ENCODE measurements around the gene SPART.

- TF ChIP-seq CTCF (IDR thresholded peaks at IDR 0.05; ENCODE audit: poor library complexity, severe bottlenecking) = no peak
- TF ChIP-seq EZH2 (IDR thresholded peaks at IDR 0.05; ENCODE audit: borderline replicate concordance, insufficient read depth, low read length, poor library complexity, severe bottlenecking) = no peak
- TF ChIP-seq SMC3 (conservative IDR thresholded peaks at IDR 0.05; ENCODE audit: poor library complexity) = no peak
- TF ChIP-seq POLR2AphosphoS5 (IDR thresholded peaks at IDR 0.05) = no peak
- TF ChIP-seq MXI1 (conservative IDR thresholded peaks at IDR 0.05; ENCODE audit: poor library complexity, severe bottlenecking) = no peak
- no peak for TF ChIP-seq TAF1 (IDR thresholded peaks at IDR 0.05; ENCODE audit: low read depth)
- no peak for TF ChIP-seq RAD21 (conservative IDR thresholded peaks at IDR 0.05)
Measured at GRCh38 chr13:36354842-36355623, 8.8 kb upstream of the SPART start.

All from neural cell (in vitro differentiated cells).